D721Med (cell line): ENCODE results near the gene CTNNA3.
"Not testable (repeated sequence)": the region's sequence is repeated elsewhere in the genome, so short reads cannot be mapped to it uniquely, and the experiment has no call there.

Source experiments
- DNase-seq: peaks from one replicate; pipeline ENCODE4 v3.0.0; 2011; ENCODE audit warnings: low spot score; ENCODE audit not compliant: insufficient read length
- FAIRE-seq: peaks from 2 replicates; lab custom pipeline; 2011; peaks lifted over from hg19 to GRCh38; lab: Jason Lieb, UNC
- TF ChIP-seq, protein P1 (sequence below): IDR thresholded peaks from 2 replicates; pipeline ENCODE4 v1.5.1; 2012; ENCODE audit warnings: mild to moderate bottlenecking, control low read depth; ENCODE audit not compliant: insufficient read depth; ENCODE audit errors: missing control alignments

The CTNNA3 gene

DNA sequence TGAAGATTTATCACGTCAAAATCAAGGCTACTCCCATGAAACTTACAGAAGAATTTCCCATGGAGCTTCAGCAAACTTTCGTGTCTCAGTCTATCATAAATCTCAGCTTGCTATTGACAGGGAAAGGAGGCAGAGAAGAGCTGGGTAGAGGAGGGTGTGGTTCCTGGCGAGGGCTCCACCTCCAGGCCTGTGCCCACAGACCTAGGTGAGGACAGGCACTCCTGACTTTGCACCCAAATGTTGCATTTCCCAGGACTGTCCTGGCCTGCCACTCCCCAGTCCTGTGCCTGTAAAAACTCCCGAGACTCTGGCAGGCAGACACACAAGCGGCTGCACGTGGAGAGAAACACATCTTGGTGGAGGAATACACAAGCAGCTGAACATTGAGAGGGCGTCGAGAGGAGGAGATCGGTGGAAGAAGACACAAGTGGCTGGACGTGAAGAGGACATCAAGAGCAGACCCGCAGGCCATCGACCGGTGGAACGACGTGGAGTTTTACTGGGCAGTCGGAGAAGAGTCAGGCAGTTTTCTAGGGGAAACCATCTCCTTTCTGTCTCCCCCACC lies 145.1 kb downstream of the CTNNA3 start:
- TF ChIP-seq, protein P1, sequence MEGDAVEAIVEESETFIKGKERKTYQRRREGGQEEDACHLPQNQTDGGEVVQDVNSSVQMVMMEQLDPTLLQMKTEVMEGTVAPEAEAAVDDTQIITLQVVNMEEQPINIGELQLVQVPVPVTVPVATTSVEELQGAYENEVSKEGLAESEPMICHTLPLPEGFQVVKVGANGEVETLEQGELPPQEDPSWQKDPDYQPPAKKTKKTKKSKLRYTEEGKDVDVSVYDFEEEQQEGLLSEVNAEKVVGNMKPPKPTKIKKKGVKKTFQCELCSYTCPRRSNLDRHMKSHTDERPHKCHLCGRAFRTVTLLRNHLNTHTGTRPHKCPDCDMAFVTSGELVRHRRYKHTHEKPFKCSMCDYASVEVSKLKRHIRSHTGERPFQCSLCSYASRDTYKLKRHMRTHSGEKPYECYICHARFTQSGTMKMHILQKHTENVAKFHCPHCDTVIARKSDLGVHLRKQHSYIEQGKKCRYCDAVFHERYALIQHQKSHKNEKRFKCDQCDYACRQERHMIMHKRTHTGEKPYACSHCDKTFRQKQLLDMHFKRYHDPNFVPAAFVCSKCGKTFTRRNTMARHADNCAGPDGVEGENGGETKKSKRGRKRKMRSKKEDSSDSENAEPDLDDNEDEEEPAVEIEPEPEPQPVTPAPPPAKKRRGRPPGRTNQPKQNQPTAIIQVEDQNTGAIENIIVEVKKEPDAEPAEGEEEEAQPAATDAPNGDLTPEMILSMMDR = no peak
- FAIRE-seq = no peak
- no peak for DNase-seq

DNA sequence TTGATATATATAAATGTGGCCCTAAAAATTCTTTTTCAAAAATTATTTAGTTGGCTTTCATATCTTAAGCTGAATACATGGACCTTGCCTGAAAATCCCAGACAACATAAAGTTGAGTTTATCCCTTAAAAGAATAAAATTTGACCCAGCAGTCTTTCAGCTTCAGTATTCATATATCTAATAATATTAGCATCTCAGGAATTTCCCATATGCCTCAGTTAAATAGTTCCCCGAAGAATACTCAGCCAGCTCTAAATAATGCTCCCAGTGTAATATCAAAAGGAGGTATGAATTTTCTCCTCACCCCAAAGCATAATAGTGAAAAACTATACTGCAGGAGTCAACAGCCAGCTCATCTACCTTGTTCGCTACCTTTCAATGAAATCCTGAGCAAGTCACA lies 145.9 kb downstream of the CTNNA3 start:
- TF ChIP-seq, protein P1 = no peak
- FAIRE-seq (no peak), DNase-seq (no peak)

DNA sequence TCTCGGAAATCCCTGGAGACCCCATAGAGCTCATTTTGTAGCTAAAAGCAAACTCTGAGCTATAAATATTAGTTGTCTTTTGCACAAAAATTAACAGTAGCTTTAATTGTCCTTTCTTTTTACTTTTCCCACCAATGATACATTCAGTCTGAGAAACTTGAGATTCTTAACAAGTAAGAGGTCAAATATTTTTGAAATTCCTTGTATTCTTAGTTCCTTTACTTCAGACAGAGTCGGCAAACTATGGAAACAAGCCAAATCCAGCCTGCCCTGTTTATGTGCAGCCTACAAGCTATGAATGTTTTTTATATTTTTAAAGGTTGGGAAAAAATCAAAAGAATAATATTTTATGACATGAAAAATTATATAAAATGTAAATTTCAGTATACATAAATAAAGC lies 146.6 kb downstream of the CTNNA3 start:
- no peak for FAIRE-seq
- no peak for DNase-seq

DNA sequence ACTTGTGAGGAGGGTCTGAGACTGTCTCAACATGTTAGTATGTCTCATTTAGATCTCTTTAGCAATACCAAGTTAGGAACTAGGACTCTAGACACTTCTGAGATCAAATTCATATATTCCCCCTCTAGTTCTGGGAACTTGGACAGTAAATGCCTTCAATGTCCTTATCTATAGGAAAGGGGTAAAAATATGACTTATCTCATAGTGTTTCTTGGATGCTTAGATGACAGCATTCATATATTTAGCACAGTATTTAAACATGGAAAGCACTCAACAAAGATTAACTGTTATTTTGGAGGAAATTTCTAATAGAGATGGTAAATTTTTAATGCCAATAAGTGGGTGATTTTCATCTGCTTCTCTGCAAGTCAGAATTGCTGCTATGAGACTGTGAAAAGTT lies 154.6 kb downstream of the CTNNA3 start:
- TF ChIP-seq, protein P1 = no peak
- FAIRE-seq = no peak
- no peak for DNase-seq

More for the DNA sequence above, 146.6 kb downstream of the CTNNA3 start:
- TF ChIP-seq, protein P1 = no peak

DNA sequence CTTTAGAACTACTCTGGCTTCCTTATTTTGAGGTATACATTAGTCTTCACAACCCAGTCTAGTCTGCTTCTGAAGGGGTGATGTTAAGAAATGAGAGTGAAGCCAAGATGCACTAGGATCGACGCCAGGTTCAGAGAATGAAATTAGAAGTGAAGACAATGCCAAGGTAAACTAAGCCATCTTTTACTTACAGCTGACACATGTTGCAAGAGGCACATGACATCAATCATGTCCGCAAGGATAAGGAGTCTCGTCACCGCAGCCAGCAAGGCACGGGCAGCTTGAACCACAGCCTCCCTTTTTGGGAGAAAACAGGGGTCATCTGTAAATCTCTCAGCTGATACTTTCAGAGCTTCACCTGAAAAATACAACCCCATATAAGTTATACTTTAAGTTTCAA lies 156.7 kb downstream of the CTNNA3 start:
- TF ChIP-seq, protein P1 = no peak
- no peak for FAIRE-seq
- no peak for DNase-seq

DNA sequence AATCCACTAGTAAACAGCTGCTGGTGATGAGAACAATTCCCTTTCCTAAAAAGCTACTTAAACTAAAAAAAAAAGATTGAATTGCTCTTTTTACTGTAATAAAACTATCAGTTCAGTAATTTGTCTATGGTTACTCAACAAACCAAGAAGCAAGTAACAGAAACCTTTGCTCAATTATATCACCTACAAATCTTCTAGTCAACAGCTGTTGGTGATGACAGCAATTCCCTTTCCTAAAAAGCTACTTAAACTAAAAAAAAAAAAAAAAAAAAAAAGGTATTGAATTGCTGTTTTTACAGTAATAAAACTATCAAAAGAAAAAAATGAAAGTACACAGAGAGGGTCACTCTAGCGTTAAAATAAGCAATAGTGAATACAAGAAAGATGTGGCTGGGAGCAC lies 158.1 kb downstream of the CTNNA3 start:
- DNase-seq (no peak), FAIRE-seq (no peak)
- TF ChIP-seq, protein P1 = no peak

DNA sequence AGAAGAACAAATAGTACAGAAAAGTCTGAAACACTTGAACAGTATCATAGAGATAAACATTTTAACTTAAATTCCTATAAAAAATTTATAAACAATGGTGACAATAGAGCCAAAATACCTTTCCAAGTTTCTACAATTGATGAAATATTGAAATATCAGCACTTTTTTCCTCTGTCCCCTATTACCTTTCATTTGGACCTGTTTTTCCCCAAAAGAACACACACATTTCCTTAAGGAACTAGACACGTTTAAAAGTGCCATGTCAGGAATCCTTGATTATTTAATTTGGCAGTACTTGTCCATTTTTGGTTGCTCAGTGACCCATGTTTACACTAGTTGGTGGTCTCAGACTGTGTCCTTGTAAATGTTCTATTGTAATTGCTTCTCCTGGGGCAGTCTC lies 162.6 kb downstream of the CTNNA3 start:
- TF ChIP-seq, protein P1 = no peak
- DNase-seq (no peak), FAIRE-seq (no peak)

DNA sequence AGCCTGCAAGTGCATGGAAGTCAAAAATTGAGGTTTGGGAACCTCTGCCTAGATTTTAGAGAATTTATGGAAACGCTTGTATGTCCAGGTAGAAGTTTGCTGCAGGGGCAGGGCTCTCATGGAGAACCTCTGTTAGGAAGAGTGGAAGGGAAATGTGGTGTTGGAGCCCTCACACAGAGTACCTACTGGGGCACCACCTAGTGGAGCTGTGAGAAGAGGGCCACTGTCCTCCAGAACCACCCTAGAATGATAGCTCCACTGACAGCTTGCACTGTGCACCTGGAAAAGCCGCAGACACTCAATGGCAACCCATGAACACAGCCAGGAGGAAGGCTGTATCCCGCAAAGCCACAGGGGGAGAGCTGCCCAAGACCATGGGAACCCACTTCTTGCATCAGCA lies 165.0 kb downstream of the CTNNA3 start:
- not testable (repeated sequence) for DNase-seq, FAIRE-seq
